NCI-H2227 (cell line): ENCODE results near the gene TBC1D1.

Source experiments
- DNase-seq: peaks from one replicate; lab custom pipeline; 2025; ENCODE audit not compliant: unreplicated experiment; lab: John Stamatoyannopoulos, UW

The TBC1D1 gene

DNA sequence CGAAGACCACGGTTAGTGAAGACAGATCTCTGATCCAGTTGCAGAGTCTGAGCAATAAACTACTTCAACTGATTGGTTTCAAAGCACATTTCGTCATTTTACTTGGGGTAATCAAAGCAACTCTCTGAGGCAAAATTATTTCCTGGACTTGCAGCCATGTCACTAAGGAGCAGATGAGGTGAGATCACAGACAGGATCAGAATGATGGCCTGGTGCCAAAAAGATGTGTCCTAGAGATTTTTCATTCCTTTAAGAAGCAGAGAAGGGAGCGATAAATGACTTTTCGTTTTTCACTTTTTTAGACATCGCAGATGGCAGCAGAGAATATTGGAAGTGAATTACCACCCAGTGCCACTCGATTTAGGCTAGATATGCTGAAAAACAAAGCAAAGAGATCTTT, 153.2 kb downstream of the TBC1D1 start:
- DNase-seq: no peak

DNA sequence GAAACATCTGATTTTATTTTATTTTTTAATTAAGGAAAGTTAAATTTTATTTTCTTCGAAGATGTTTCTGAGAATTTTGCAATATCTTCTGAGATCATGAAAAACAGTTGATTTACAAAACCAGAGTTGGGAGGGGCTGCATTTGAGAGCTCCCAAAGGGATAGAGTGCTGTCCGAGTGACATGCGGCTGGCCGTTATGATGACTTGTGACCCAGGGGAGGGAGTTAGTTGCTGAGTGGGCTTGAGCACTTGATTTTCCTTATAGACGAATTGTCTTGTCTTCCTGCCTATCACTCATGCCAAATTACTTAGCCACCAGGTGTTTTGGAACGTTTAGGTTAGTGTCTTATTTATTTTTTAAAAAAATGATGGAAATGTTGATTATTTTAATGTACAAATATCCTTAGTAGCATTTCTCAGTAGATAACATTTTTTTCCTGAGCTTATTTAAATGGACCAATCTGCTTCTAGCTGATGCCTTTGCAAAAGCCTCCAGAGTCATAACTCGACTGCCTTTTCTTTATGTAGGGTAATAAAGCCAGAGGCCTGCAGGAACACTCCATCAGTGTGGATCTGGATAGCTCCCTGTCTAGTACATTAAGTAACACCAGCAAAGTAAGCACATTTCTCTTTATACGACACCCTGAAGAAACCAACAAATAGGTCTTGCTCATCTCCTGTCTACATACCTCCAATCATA, 154.6 kb downstream of the TBC1D1 start:
- DNase-seq: no peak

DNA sequence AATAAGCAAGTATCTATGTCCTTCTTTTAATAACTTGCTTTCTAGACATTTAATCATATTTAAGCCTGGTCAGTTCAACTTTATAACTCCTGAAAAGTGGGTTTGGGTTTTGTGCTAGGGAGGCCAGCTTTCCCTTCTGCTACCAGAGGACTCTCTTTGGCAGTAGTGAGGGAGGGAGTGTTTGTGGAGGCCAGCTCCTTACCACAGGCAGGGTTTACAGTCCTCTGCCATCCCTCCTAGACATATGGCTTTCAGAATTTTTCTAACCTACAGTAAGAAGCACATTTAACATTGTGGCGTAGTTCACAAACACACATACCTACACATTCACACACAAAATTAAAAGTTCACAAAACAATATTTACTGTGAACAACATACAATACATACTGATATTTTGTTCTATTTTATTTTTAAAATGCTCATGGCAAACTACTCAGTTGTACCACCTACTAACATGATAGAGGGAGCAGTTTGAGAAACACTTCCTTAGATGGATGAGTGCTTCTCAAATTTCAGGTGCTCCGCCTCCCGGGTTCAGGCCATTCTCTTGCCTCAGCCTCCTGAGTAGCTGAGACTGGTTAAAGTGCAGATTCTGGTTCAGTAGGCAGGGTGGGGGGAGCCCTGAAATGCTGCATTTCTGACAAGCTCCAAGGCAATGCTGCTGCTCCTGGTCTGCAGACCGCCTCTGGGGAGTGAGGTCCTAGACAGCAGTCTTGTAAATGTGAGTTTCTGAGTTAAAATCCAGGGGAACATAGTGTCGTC, 156.0 kb downstream of the TBC1D1 start:
- no peak for DNase-seq

DNA sequence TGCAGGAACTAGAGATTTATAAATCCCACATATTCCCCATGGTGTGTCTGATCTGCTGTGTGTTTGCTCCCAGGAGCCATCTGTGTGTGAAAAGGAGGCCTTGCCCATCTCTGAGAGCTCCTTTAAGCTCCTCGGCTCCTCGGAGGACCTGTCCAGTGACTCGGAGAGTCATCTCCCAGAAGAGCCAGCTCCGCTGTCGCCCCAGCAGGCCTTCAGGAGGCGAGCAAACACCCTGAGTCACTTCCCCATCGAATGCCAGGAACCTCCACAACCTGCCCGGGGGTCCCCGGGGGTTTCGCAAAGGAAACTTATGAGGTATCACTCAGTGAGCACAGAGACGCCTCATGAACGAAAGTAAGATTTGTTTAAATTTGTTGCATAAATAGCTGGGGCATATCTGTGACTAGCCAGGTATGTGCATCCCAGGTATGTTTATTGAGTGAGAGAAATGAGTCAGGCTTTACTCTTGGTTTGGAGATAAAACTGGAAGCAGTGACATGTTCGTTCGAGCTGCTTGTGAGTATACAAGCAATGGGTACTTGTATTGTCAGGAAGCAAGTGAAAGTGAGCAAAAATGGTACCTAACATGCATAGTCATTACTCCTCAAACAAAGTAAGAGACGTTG, 158.8 kb downstream of the TBC1D1 start:
- DNase-seq: no peak

DNA sequence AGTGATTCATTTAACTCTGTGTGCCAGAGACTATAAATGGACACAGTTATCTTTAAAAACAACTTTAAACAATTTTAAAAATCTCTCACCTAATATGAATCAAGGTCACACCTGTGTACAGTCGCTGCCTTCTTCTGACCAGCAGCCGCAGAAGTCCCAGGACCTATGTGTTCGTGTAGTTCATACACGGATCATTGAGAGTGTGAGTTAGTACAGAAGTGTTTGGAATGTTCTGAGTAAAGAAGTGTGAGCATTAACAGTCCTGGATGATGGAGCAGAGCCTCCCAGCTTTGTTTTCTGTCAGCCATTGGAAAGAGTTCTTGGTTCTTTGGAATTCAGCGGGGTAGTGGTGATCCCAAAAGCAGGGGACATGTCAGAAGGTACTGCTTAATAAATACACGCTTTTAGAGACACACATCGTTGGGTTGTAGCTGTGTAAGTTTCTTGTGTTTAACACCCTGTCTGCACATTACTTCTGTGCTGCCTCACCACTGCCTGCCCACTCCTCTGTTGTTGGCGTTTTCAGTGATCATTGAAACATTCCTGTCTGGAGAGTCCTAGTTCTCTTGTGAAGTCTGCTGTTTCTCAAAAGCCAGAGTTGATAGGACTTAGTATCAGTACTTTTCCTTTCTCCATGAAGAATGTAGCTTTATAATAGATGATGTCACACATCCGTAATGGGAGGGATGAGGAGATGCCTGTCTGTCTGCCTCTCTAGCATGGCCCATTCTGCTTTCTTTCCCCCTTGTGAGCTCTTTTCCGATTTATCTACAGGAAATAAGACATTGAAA, 159.9 kb downstream of the TBC1D1 start:
- no peak for DNase-seq

DNA sequence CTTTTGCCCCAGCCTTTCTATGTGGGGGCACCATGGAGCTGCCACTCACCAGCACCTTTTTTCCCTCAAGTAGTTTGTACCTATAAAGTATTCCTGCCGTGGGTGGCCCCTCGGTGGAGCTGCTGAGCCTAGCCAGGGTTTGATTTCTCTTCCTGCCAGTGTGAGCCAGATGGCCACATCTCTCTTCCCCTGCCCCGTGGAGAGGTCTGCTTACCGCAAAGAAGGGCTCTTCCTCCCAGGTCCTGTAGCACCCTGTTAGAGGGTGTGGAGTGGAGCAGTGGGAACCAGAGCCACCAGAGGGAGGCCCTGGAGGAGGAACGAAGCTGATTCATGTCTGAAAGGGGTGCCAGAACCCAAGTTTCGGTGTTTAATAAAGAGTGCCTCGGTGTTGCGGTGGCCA, 164.7 kb downstream of the TBC1D1 start:
- no peak for DNase-seq

DNA sequence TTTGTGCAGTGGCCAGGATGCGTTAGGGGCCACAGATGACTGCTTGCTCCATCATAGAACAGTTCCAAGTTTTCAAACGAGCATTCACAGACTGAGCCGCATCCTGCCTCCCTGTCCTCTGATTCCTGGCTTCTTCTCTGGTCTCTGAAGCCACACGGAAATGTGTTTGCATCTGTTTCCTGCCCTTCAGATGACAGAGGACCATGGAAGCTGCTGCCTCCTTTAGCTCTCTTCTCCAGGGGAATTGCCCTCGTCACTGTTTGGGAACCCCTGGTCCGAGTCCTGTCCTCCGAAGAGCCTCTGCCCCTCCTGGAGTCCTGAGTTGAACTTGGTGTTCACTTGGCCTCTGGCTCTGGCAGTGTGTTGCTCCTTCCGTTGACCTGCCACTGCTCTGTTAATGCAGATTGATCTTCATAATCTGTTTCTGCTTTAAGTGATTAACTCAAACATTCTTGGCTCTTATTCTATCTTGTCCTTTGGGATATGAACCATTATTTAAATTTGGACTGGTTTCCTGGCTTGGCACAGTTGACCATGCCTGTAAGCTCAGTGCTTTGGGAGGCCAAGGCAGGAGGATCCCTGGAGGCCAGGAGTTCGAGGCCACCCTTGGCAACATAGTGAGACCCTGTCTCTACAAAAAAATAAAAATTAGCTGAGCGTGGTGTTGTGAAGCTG, 165.3 kb downstream of the TBC1D1 start:
- DNase-seq: no peak

DNA sequence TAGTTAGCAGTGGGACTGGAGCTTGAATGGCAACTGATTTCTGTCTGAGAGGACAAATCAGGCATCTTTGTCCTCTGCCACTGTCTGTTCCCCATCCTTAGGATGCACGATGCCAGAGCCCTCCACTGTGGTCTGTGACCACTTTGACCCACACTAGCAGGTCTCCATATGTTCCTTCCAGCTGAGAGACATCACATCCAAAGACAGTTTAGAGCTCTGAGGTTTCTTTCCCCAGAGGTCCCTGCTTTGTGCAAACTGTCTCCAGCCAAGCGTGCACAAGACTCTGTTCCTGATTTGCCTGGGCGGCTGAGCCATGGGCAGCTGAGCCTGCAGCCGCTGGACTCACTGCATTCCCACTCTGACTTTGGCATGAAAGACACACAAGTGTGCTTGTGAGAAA, 167.3 kb downstream of the TBC1D1 start:
- DNase-seq: no peak

DNA sequence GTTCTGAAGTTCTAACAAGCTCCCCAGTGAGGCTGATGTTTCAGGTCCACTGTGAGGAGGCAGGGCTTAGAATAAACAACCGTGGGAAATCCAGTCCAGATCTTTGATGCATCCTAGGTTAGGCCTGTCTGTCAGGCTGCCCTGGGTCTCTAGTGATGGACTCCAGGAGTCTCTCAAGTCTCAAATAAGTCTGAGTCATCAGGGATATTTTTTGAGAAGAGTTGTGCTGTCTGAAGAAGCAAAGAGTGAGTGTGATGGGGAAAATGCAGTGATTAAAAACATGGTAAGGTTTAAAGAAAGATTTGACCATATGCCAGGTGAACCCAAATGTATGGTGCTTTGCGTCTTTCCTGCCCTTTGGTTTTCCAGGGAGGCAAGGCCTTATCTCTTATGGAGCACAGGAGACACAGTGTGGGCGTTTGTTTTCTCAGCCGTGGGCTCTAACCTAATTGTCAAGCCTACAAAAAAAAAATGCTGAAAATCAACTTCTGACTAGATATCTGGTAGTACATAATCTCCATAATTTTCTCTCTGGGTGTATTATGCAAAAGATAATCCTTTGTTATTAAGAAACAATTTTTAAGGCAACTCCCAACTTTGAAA, 170.0 kb downstream of the TBC1D1 start:
- no peak for DNase-seq

DNA sequence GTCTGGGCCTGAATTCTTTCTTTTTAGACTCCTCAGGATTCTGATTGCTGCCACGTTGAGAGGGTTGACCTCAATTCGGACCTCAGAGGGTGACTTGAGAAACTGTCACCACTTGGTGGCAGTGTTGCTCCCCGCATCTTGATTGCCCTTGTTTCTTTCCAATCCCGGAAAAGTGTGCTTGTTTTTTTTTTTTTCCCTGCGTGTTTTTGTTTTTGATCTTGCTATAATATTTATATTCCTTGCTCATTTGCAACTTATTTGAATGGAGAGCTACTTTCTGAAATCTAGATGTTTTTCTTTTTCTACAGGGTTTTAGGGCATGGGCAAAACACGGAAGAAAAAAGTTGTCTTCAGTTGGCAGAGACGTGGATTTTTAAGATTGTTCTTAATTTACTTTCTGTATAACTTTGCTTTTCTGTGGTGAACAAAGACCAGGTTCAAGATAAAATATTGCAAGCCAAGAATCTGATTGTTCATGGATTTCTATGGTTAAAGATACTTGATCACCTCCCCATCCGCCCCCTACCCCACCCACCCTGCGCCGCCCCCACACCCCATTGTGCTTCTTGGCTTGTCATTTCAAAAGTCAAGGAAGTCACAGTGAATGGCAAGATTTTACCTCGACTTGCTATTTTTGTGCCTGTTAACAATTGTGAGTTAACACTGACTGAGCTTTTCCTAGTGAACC, 171.3 kb downstream of the TBC1D1 start:
- peak; percentile 69 for DNase-seq

DNA sequence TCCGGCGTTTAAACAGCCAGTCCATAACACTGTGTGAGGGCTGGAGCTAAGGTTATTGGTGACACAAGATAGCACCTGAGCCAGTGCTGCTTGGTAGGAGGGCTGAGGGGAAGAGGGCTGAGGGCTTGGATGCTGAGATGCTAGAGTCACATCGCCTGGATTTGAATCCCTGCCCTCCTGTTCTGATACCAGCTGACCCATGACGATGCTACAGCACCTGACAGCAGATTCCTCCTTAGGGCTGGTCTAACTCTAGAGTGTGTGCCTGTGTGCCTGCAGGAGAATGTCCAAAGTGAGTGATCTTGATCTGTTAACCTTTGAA, 171.9 kb downstream of the TBC1D1 start:
- DNase-seq: no peak

DNA sequence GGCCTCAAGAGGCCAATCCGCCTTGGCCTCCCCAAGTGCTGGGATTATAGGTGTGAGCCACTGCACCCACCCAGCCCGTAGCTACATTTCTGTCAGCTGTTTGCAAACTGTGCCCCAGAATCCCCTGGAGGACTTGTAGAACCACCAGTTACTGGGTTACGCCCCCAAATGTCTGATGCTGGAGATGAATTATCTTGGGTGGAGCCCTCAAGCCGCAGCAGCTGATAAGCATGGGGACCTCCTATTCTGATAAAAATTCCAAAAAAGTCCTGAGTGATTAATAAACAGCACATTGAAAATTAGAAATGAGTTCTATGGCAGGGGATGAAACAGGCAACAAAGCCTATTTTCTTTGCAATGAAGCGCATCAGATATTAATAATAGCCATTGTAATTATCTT, 174.3 kb downstream of the TBC1D1 start:
- no peak for DNase-seq

DNA sequence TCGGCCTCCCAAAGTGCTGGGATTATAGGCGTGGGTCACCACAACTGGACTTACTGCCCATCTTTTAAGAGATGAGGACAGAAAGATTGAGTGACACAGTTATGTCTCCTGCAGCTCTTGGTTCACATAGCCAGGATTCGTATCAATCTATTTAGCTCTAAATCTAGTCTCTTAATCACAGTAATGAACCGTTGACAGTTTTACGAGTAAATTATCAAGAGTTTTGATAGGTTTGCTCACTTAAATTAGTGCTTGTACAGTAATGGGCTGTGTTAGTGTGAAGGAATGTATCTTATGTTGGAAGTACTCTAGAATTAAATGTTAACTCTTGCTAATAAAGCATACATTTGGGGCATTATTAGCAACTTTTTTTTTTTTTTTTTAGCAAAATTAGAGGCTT, 175.0 kb downstream of the TBC1D1 start:
- no peak for DNase-seq

DNA sequence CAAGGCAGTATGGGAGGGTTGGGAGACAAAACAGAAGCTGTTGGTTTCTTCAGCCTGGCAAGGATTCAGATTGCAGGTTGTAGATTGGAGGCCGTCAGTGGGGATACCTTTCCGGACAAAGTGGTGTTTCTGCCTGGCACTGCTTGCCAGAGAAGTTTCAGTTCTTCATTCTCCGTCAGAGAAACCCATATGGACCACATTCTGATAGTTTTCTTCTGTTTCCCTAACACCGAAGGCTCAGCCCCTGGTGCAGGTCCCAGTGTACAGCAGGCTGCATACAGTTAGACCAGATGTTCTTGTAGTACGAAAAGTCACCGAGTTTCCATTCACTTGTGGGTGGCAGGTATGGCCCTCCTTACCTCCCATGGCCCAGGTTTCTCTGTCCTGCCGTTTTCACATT, 176.6 kb downstream of the TBC1D1 start:
- no peak for DNase-seq

DNA sequence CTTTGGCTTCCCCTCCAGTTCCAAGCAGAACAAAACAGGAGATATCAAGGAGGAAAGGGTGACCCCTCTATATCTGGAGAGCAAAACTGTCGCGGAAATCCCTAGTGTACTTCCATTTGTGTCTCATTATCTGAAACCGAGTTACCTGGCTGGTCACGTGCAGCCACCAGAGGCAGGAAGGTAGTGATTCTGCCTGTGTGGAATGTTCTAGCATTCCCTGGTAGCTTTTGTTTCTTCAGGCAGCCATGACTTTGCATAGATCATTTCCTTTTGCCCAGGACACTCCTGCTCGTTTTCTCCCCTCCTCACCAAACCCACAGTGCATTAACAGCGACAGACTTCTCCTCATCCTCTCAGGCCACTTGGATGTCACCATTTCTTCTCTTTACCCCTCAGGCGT, 177.2 kb downstream of the TBC1D1 start:
- DNase-seq: no peak

DNA sequence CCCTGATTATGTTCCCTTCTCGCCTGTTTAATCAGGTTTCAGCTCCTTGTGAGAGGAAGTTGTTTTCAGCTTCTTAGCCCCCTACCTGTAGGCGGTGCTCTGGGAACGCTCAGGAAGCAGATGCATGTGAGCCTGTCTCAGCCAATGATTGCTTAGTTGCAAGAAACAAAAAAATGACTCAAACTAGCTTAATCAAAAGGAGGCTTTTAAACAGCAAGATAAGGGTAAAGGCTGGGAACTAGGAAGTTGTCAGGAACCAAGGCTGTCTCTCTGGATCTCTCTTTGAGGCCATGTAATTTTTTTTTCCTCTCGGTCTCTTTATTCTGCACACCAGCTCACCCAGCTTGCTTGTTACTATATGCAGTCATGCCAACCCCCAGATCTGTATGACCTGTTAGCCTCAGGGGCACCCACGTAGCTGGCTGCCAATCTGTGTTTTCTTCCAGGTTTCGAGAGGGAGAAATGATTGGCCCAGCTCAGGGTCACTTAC, 178.4 kb downstream of the TBC1D1 start:
- no peak for DNase-seq

DNA sequence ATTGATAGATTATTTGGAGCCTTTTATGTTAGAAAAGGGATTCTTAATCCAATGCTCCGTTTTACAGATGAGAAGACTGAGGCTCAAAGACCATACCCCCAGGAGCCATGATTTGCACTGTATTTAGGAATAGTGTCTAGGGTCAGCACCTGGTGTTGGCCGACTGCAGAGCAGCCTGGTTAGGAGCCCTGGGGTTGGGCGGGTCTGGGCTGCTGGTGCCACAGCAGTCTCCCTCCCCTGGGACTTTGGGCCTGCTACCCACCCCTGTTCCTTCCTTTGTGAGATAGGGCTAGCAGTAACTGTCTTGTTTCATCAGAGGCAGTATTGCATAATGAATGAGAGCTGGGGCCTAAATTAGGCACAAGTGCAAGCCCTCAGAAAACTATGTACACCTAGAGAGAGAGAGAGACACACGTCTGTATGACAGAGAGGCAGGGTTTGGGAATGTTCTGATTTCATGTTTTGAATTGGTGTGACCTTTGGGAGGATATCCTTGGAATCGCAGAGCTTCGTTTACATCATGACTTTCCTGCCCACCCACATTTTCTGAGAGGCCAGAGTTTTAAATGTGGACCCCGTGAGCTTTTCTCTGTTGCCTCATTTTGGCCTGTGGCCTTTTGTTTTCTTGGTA, 181.0 kb downstream of the TBC1D1 start:
- DNase-seq: no peak

DNA sequence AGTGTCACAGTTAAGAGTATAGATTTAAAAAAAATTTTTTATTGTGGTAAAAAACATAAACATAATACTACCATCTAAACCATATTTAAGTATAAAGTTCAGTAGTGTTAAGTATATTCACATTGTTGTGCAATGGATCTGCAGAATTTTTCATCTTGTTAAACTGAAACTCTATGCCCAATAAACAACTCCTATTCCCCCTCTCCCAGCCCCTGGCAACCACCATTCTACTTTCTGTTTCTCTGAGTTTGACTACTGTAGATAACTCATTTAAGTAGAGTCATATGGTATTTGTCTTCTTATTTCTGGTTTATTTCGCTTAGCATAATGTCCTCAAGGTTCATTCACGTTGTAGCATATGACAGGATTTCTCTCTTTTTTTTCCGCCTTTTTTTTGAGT, 181.7 kb downstream of the TBC1D1 start:
- no peak for DNase-seq

DNA sequence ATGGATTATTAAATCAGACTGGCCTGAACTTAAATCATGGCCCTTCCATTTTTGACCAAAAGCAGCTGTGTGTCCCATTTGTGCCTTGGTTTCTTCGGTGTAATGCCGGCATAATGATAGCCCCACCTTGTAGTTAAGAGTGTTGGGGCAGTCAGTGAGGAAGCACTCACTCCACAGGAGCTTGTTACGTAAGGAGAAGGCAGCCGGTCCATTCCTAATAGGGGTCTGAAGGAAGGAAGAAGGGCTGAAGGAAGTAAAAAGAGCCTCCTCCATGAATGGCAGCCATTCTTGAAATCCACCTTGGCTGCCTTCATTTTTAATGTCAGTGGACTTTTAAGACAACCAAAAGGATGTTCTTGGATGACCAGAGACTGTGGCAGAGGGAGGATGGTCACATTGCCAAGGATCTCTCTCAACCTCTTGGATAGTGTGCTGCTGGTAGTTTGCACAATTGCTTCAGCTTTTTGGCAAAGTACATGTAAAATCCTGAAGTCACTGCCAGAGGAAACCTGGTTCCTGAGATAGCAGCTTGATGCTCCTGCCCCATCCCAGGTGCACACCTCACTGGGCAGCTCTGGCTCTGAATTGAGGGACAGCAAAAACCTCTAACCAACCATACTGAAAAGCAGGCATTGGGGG, 182.8 kb downstream of the TBC1D1 start:
- no peak for DNase-seq
